B cell (primary cell): ENCODE measurements around the gene PRR23E.

Experiments used
- EZH2 ChIP-seq: IDR thresholded peaks from 2 replicates; pipeline ENCODE4 v1.6.1; 2012; ENCODE audit warnings: borderline replicate concordance, low read depth, mild to moderate bottlenecking, moderate library complexity, low read length; ENCODE audit not compliant: insufficient read depth, poor library complexity, severe bottlenecking
- TF ChIP-seq, protein P1 (sequence below): fragments of 200-600 bp; IDR thresholded peaks from one replicate; pipeline ENCODE4 v1.8.0; 2022; ENCODE audit warnings: antibody characterized with exemption, mild to moderate bottlenecking

DNA sequence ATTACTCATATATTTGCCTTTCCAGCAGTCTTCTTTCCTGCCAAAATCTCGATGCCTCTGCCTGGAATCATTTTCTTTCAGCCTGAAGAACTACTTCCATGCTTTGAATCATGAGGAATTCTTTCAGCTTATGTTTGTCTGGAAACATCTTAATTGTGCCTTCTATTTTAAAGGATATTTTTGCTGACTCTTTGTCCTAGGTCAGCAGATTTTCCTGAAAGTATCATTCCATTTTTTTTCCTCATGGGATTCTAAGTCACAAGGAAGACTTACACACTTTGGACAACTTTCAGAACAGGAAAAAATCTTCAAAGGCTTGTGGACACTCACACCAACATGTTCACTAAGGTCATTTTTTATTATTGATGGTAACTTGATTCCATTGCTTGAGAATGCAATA, 10.1 kb downstream of the PRR23E start:
- TF ChIP-seq, protein P1, sequence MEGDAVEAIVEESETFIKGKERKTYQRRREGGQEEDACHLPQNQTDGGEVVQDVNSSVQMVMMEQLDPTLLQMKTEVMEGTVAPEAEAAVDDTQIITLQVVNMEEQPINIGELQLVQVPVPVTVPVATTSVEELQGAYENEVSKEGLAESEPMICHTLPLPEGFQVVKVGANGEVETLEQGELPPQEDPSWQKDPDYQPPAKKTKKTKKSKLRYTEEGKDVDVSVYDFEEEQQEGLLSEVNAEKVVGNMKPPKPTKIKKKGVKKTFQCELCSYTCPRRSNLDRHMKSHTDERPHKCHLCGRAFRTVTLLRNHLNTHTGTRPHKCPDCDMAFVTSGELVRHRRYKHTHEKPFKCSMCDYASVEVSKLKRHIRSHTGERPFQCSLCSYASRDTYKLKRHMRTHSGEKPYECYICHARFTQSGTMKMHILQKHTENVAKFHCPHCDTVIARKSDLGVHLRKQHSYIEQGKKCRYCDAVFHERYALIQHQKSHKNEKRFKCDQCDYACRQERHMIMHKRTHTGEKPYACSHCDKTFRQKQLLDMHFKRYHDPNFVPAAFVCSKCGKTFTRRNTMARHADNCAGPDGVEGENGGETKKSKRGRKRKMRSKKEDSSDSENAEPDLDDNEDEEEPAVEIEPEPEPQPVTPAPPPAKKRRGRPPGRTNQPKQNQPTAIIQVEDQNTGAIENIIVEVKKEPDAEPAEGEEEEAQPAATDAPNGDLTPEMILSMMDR: no peak
- TF ChIP-seq EZH2: no peak
